Activated T-helper 1 cell treated with anti-CD3 and anti-CD28 coated beads, Interleukin-2, amount 50 U/mL, for 16 hours (primary cell): ENCODE results near the gene ZPR1.
"Not testable (repeated sequence)": the region's sequence is repeated elsewhere in the genome, so short reads cannot be mapped to it uniquely, and the experiment has no call there.

ENCODE experiments used
- DNase-seq, 2 donors: peaks; one replicate each; pipeline ENCODE4 v3.0.0-alpha.2; 2020; ENCODE audit warnings: low read depth in 1 of 2, low spot score in 1 of 2

ZPR1 gene

DNA sequence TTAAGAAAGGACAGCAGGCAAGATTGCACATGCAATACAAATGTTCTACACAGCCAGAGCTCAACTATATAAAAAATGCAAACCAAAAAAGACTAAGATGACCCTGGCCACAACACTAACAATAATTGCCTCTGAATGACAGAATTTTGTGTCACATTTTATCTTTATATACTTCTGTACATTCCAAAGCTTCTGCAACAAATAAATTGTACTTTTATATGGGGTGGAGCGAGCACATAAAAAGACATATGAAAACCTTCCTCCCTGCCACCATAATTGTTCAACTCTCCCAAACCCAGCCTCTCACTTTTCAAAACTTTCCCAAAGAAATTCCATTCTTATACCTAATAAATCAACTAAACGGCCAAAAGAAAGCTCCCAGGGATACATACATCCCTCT, 25.7 kb downstream of the ZPR1 start:
- no peak for DNase-seq

DNA sequence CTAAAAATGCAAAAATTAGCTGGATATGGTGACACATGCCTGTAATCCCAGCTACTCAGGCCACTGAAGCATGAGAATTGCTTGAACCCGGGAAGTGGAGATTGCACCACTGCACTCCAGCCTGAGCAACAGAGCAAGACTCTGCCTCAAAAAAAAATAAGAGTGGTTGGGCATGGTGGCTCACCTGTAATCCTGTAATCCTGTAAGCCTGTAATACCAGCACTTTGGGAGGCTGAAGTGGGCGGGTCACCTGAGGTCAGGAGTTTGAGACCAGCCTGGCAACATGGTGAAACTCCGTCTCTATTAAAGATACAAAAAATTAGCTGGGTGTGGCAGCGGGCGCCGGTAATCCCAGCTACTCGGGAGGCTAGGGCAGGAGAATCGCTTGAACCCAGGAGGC, 31.8 kb downstream of the ZPR1 start:
- not testable (repeated sequence) for DNase-seq

DNA sequence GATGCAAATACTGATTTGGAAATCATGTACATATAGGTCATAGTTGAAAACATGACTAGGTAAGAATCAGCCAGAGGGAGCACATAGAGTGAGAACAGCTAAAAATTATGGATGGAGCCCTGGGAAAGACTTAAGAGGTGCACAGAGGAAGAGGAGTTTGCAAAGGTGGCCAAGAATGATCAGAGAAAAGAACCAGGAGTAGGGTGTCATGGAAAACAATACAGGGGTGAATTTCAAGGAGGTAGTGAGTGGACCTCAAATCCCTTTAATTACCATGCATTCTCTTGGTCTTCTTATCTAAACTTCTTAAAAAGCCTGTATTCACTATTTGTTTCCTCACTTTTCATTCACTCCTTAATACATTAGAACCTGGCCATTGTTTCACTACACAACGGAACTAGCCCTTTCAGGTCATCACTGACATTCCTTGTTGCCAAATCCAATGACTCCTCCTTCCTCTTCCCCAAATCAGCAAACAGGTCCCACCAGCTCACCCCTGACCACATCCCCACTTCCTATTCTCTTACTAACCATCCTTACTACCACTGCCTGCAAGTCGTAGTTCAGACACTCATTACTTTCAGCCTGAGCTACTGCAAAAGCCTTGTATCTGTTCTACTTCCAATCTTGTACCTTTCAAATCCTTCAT, 37.6 kb downstream of the ZPR1 start:
- no peak for DNase-seq

DNA sequence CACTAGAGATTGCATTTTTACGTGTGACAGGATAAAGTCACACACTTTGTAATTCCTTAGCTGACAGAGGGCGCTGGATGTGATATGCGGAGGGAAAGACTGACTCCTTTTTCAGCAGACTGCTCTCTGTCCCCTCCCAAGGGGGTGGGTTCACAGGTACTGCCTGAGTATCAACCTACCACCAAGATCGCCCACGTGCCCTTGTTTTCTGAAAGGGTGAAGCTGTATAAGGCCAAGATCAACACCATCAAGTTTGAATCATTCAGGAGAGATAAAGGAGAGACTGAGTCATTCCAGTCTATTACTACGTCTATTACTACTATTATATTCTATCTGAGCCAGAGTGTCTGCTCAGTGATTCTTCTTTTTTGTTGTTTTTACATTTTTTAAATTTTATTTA, 45.7 kb downstream of the ZPR1 start:
- DNase-seq, result no peak

DNA sequence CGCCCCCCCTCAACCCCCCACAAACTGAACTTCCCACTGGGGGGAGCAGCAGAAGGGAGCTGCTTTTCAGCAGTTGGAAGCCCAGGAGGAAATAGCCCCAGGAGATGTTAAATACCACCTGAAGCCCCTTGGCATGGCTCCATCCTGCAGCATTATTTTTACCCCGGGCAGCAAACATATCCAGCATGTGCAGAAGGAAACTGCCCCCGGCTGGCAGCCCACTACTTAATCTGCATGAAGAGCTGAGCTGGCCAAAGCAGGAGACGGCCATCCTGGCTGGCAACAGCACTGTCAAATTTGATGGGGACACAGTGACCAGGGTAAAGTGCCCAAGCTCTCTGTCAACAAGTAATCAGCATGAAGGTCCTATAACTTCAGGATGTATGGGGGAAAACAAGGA, 47.1 kb downstream of the ZPR1 start:
- no peak for DNase-seq

DNA sequence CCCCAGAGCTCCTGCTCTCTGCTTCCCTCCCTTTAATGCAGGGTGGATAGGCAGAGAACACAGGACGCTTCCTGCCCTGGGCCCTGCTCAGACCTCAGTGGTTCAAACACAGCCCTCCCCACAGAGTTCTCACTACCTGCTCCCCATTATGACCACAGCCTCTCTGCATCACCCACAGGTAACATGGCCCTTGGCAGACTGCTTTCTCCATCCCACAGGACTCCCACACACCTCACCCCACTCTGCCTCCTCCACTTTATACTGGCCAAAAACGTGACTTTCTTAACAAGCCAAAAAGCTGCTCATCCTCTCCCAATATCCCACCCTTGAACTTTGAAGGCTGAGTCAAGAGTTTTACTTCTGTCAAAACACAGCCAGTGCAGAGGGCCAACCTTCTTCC, 48.8 kb downstream of the ZPR1 start:
- DNase-seq, result no peak

DNA sequence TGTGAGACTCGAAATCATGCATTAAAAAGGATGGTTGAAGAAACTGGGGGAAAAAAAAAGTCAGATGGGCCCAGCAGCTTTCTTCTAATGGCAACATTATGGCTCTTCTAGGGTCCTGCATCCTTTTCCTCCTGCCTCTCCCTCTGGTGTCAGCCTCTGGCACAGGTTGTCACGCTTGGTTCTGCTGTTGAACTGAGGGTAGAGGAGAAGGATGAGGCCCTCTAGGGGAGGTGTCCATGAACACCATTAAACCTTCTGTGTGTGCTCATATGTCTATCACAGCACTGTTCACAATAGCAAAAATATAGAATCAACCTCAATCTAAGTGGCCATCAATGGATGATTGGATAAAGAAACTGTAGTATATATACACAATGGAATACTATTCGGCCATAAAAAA, 51.1 kb downstream of the ZPR1 start:
- no peak for DNase-seq

DNA sequence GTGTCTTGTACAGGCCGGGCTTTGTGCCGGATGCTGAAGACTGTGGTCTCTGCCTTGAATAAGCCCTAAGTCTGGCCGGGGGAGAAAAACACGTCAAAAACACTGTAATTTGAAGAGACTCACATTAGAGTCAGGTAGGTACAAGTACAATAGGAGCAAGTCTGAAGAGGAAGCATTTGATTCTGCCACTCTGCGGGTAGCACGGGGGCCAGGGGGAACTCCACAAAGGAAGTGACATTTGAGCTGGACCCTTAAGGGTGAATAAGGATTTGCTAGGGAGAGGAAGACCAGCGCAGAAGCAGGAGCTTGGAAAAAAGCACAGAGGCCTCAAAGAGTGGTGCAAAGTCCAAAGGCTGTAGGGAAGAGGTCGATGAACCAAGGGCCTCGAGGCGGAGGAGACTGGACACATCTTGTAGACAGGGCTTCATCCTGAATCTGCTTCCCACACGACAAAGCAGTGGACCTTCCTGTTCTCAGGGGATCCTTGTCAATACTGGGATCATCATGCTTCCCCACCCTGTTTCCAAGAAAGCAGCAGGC, 53.8 kb downstream of the ZPR1 start:
- DNase-seq, result no peak

DNA sequence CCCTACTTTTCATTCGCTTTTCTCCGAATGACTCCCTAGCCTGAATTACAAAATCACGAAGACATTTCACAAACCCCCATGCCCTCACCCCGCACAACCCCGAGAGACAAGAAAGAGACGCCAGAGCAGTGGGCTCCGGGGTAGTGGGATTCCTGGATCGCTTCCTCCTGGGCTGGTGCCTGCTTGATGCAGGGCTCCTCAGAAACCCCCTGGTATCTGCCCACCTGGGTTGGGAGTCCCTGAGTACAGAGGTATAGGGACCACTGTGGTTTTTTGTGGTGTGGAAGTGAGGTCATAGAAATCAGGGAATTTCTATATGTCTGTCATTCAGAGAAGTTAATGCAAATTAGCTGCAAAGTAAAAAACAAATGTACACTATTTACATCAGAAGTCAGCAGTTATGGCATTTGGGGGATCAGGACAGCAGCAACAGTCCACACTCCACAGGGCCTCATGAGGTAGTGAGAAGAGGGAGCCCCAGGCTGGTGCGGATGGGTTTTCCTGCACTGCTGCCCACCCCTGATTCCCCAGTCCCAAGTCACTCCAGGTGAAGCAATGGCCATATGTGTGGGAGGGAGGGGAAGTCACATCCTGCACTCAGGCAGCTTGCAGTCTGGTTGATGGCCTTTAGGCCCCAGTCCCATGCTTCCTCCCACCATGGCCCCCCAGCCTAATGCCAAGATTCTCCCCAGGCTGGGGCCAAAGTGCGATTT, 54.6 kb downstream of the ZPR1 start:
- no peak for DNase-seq

DNA sequence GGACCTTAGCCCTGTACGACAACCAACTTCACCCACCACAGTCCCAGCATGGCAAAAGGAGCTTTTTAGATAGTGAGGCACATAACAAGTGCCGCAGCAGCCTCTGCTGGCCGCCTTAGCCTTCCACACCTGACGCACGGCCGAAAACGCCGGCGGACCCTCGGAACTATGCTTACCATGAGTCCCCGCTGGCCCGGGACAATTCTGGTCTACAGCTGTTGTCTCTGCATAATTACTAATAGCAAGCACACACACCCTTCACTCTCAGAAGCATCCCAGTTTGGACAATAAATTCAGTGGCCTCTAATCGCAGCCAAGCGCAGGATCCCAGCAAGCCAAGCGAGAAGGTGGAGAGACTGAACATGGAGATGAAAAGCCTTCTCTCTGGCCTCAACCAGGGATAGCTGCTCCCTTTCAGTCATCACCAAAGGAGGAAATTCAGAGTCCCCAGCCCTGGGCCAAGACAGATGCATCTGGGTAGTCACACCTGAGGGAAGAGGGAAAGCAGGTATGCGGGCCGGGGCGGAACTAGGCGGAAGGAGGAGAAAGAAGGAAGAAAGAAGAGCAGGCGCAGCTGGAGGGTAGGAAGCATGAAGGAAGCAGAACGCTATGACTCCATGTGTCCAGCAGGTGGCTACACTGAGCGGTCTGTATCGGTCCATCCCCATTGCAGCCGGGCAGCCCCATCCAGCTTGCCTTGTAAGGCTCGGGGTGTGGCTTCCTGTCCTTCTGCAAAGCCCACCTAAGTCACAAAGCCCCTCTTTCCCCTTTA, 55.4 kb downstream of the ZPR1 start:
- peak; percentile 17 to 25 for DNase-seq

DNA sequence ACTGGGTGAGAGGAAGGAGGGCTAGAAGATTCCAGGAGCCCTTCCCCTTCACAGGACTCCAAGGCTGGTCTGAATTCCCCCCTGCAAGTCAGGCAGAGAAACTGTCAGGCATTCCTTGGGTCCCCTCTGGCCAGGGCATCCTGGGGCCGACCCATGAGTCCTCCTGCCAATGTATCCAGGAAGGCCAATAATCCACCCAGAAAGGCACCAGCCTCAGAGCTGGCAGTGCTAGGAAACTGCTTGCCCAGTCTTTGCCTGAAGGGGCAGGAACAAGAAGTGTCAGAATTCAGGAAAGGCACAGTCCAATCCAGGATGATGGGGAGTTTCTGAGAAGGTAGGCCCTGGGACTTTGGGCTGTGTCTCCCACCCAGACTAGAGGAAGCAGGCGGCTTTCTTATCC, 56.0 kb downstream of the ZPR1 start:
- DNase-seq, result no peak

DNA sequence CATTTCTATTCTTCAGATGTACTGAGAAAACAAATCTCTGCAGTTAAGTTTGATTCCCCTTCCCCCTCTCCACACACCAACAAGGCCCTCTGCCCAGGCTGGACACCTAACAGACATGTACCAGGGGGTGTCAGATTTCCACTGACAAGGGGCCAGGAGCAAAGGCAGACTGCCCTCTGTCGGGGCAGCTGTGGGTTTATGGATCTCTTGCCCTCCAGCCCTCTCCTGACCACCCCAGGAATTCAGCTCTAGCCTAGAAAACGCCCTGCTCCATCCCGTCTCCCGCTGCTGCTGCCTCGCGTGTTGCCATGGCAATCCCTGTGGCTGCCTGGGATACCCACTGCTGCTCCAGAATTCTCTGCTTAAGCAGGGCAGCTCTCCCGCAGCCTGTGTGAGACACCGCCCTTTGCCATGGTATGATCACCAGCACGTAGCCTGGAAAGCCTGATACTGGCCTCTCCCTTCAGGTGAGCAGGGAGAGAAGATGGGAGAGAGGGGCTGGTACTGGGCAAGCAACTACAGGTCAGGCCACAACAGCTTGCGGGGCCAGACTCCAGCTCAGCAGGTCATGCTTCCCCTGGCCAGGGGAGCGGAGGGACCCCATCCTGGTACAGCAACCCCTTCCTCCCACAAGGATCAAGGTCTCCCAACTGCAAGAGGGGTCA, 56.6 kb downstream of the ZPR1 start:
- no peak for DNase-seq

DNA sequence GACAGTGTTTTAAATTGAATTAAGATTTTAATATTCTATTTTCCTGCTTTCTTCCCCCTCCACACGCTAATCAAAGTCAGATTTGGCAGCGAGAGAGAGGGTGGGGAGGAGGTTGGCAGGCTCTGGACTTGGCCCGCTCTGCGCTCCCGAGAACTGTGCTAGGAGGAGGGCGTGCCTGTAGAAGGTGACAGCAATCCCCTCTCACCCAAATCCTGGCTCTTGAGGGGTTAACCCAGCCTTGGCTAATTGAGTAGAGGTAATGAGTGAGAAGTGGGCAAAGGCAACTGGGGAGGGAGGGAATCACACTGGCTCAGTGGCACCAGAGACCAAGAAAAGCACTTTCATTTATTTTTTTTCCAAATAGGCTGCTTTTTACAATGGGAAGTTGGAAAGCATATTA, 57.2 kb downstream of the ZPR1 start:
- DNase-seq, result no peak

DNA sequence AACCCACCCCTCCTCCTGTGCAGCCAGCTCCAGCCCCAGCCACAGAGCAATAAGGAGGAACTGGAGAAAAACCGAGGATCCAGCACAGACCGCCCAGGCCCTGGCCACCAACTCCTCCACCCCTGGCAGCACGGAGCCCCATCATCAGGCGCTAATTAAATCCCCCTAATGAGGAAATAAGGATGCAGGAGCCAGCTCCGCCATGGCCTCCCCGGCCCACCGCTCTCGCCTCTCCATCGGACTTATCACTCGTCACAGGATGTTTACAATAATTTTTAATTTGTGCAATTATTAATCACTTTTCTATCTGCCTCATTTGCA, 57.6 kb downstream of the ZPR1 start:
- no peak for DNase-seq

DNA sequence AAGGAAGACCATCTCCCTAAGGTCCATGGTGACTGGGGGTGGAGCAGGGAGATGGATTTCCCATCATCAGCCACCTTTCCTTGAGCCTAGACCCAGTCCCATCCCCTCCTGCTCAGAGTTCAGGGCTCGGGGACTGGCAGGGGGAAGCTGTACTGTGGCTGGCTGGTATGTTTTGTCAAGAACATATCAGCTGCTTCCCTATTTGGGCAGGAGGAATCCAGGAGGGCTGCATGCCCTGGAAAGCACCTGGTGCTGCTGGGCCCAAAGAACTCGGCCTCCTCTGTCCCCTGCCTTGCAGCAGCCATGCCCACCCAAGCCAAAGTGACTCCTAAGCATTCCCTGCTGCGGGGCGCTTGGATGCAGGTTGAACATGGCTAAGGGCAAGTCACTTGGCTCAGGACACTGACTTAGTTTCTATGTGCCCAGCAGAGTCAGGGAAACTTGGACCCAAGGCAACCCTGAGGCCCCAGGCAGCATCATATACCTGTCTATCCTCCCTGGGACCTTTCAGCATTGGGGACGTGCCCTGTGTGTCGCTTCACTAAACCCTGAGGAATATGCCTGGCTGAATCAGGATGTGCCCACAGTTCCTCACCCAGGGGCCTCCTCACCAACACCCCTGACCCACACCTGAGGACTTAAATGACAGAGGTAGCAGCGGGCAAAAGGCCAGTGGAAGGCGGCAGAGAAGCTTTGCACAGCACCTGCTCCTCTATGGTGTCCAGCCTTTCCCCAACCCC, 58.2 kb downstream of the ZPR1 start:
- no peak for DNase-seq

DNA sequence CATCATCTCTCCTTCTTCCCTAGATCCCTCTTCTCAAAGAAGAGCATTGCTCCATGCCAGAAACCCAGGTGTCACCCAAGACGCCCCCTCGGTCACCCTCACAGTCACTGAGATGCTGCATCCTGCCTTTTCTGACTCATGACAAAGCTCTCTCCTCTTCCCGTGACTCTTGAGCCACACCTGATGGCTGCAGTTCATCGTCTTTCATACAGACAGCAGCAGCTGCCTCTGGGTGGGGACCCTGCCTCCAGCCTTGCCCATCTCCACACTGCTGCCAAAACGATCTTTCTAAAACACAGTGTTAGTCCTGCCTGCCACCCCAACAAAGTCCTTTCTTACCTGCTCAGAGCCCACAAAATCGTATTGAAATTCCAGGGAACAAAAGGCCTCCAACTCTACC, 59.8 kb downstream of the ZPR1 start:
- no peak for DNase-seq

DNA sequence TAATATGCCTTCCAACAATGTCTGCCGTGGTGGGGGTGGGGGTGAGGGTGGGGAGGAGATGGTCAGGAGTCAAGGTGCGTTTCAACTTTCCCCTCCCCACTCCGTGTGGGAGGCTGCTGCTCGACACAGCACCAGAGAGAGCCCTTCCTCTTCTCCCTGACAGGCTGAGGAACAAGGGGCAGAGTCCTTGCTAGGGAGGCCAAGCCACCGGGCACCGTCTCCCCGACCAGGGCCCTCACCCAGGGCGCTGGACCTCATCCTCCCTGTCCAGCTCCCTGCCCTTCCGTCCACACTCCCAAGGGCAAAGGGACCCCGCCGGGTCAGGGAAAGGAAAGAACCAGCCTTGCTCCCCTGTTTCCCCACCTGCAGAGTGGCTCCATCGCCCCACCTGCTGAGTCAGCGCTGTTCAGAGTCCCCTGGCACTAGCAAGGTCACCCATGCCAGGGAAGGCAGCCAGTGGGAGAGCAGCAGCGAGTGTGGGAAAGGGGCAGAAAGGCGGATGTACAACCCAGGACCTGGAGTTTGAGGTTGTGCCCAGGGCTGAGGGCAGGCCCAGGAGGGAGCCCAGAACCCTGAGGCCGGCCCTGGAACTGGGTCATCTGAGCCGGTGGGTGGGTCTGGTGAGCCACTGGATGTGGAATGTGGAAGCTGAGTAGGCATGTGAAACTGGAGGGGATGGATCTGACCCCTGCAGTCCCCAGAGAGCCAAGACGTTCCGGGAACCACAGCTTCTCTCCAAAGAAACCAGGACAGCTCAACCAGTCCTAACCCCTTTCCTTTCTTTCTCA, 62.2 kb downstream of the ZPR1 start:
- no peak for DNase-seq

DNA sequence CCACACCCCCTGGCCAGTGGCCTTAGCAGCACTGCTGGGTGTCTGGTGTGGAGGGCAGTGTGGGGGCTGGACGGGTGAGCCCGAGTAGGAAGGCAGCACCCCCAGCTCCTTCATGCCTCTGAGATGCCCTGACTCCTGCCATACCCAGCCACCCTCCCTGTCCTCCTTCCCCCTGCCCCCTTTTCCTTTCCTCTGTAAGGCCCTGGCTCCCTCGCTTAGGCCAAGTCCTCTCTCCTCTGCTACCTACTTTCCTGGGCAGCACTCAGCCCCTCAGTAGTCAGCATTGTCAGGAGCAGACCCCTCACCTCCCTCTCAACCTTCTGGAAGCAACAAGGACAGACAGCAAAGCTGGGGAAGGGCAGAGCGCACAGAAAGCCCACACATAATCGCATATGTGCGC, 63.0 kb downstream of the ZPR1 start:
- DNase-seq, result no peak
